ENCODE results near the gene OR4A15.

The OR4A15 gene

GRCh38 chr11:55367674-55368073, at the start of gene OR4A15:
OR4A15 (plus strand) TSS chr11:55367974; CDS start chr11:55367974, 0 bp downstream.
- H3K27me3 ChIP-seq (ENCODE audit: control insufficient read depth, insufficient read depth, low read length) = no peaks in the 10 kb centered on the region
- H3K9me3 ChIP-seq (ENCODE audit: control insufficient read depth, low read depth, low read length) = peaks cover 76% of the 10 kb centered on the region
- no peak within 1 kb of the TSS for H3K4me3 ChIP-seq (ENCODE audit: low read length)
- H3K4me1 ChIP-seq (ENCODE audit: control insufficient read depth, low read depth, low read length) = no peaks in the 10 kb centered on the region
- no peak within 1 kb of the TSS for H3K27ac ChIP-seq (ENCODE audit: low read length)
- no peaks in the 10 kb centered on the region for H3K36me3 ChIP-seq (ENCODE audit: control insufficient read depth, low read depth, low read length)
- H3K9ac ChIP-seq (ENCODE audit: low read length) = no peak within 1 kb of the TSS

GRCh38 chr11:55324500-55324899, 43.3 kb upstream of the OR4A15 start:
- H3K27me3 ChIP-seq (ENCODE audit: control insufficient read depth, insufficient read depth, low read length) = no peaks in the 10 kb centered on the region
- H3K9me3 ChIP-seq (ENCODE audit: control insufficient read depth, low read depth, low read length) = peaks cover 63% of the 10 kb centered on the region
- H3K4me1 ChIP-seq (ENCODE audit: control insufficient read depth, low read depth, low read length) = no peaks in the 10 kb centered on the region
- no peaks in the 10 kb centered on the region for H3K36me3 ChIP-seq (ENCODE audit: control insufficient read depth, low read depth, low read length)
- no peak overlapping the region for H3K9ac ChIP-seq (ENCODE audit: low read length)
- H3K4me3 ChIP-seq (ENCODE audit: low read length) = no peak overlapping the region
- no peak overlapping the region for H3K27ac ChIP-seq (ENCODE audit: low read length)

GRCh38 chr11:55342901-55343300, 24.9 kb upstream of the OR4A15 start, which contains the start of gene OR4A16:
OR4A16 (plus strand) TSS chr11:55343201; CDS start chr11:55343201, 0 bp downstream.
- Histone ChIP-seq H3K4me3 (ENCODE audit: low read length) (no peak within 1 kb of the TSS), H3K27ac (ENCODE audit: low read length) (no peak within 1 kb of the TSS), H3K9ac (ENCODE audit: low read length) (no peak within 1 kb of the TSS), H3K27me3 (ENCODE audit: control insufficient read depth, insufficient read depth, low read length) (no peaks in the 10 kb centered on the region), H3K9me3 (ENCODE audit: control insufficient read depth, low read depth, low read length) (peaks cover 73% of the 10 kb centered on the region), H3K4me1 (ENCODE audit: control insufficient read depth, low read depth, low read length) (no peaks in the 10 kb centered on the region), H3K36me3 (ENCODE audit: control insufficient read depth, low read depth, low read length) (no peaks in the 10 kb centered on the region)

- Histone ChIP-seq H3K4me3 (ENCODE audit: low read length) (no peak overlapping the region), H3K27me3 (ENCODE audit: control insufficient read depth, insufficient read depth, low read length) (no peaks in the 10 kb centered on the region), H3K36me3 (ENCODE audit: control insufficient read depth, low read depth, low read length) (no peaks in the 10 kb centered on the region), H3K27ac (ENCODE audit: low read length) (no peak overlapping the region), H3K9ac (ENCODE audit: low read length) (no peak overlapping the region), H3K4me1 (ENCODE audit: control insufficient read depth, low read depth, low read length) (no peaks in the 10 kb centered on the region), H3K9me3 (ENCODE audit: control insufficient read depth, low read depth, low read length) (peaks cover 70% of the 10 kb centered on the region)
These were observed 22.5 kb upstream of the OR4A15 start for GRCh38 chr11:55345306-55345705.

GRCh38 chr11:55349032-55349431, 18.7 kb upstream of the OR4A15 start:
- Histone ChIP-seq H3K9ac (ENCODE audit: low read length) (no peak overlapping the region), H3K27ac (ENCODE audit: low read length) (no peak overlapping the region), H3K4me3 (ENCODE audit: low read length) (no peak overlapping the region), H3K36me3 (ENCODE audit: control insufficient read depth, low read depth, low read length) (no peaks in the 10 kb centered on the region), H3K27me3 (ENCODE audit: control insufficient read depth, insufficient read depth, low read length) (no peaks in the 10 kb centered on the region), H3K9me3 (ENCODE audit: control insufficient read depth, low read depth, low read length) (peaks cover 75% of the 10 kb centered on the region), H3K4me1 (ENCODE audit: control insufficient read depth, low read depth, low read length) (no peaks in the 10 kb centered on the region)

- H3K4me1 ChIP-seq (ENCODE audit: control insufficient read depth, low read depth, low read length) = no peaks in the 10 kb centered on the region
- H3K27ac ChIP-seq (ENCODE audit: low read length) = no peak overlapping the region
- H3K9me3 ChIP-seq (ENCODE audit: control insufficient read depth, low read depth, low read length) = peaks cover 90% of the 10 kb centered on the region
- H3K9ac ChIP-seq (ENCODE audit: low read length) = no peak overlapping the region
- no peak overlapping the region for H3K4me3 ChIP-seq (ENCODE audit: low read length)
- no peaks in the 10 kb centered on the region for H3K36me3 ChIP-seq (ENCODE audit: control insufficient read depth, low read depth, low read length)
- H3K27me3 ChIP-seq (ENCODE audit: control insufficient read depth, insufficient read depth, low read length) = no peaks in the 10 kb centered on the region
These were observed 10.1 kb upstream of the OR4A15 start for GRCh38 chr11:55357560-55358184.

GRCh38 chr11:55401011-55401410, 33.2 kb downstream of the OR4A15 start:
- peaks cover 65% of the 10 kb centered on the region for H3K9me3 ChIP-seq (ENCODE audit: control insufficient read depth, low read depth, low read length)
- no peaks in the 10 kb centered on the region for H3K27me3 ChIP-seq (ENCODE audit: control insufficient read depth, insufficient read depth, low read length)
- H3K36me3 ChIP-seq (ENCODE audit: control insufficient read depth, low read depth, low read length) = no peaks in the 10 kb centered on the region
- no peak overlapping the region for H3K9ac ChIP-seq (ENCODE audit: low read length)
- no peak overlapping the region for H3K4me3 ChIP-seq (ENCODE audit: low read length)
- no peaks in the 10 kb centered on the region for H3K4me1 ChIP-seq (ENCODE audit: control insufficient read depth, low read depth, low read length)
- no peak overlapping the region for H3K27ac ChIP-seq (ENCODE audit: low read length)
